NCI-H2196 treated with DMSO at 0.1 percent for 48 hours (cell line): ENCODE measurements around the gene DNPH1.

Experiments
- DNase-seq: peaks from one replicate; lab custom pipeline; 2025; ENCODE audit not compliant: unreplicated experiment; lab: John Stamatoyannopoulos, UW

The DNPH1 gene

DNA sequence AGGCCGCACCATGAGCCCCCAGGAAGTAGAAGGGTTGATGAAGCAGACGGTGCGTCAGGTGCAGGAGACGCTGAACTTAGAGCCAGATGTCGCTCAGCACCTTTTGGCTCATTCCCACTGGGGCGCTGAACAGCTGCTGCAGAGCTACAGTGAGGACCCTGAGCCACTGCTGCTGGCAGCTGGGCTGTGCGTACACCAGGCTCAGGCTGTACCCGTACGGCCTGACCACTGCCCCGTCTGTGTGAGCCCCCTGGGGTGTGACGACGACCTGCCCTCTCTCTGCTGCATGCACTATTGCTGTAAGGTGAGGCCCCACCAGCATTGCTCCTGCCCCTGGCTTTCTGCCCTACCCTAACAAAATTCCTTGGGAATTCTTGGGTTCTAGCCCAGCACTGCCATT is 13.1 kb downstream of the DNPH1 start:
- DNase-seq = no peak

DNA sequence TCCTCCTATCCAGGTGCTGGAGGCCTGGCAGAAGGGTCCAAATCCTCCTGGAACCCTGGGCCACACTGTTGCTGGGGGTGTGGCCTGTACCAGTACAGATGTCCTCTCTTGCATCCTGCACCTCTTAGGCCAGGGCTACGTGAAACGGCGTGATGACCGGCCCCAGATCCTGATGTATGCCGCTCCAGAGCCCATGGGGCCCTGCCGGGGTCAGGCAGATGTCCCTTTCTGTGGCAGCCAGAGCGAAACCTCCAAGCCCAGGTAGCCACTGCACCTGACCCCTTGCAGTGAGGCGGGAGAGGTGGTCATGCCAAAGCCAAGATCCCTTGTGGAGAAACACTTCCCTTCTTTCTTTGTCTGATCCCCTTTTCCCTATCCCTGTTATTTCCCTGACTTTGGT is 14.2 kb downstream of the DNPH1 start:
- no peak for DNase-seq

DNA sequence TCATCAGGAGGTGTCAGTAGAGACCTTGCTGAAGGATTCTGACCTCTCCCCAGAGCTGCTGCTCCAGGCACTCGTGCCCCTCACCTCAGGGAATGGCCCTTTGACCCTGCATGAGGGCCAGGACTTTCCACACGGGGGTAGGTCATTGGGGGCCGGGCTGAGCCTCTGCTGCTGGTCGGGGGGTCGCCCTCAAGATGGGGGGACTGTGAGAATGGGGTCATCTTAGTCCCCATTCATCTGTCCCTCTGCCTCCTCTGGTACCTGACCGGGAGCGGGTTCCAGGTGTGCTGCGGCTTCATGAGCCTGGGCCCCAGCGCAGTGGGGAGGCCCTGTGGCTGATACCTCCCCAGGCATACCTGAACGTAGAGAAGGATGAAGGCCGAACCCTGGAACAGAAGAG is 15.8 kb downstream of the DNPH1 start:
- DNase-seq = no peak

DNA sequence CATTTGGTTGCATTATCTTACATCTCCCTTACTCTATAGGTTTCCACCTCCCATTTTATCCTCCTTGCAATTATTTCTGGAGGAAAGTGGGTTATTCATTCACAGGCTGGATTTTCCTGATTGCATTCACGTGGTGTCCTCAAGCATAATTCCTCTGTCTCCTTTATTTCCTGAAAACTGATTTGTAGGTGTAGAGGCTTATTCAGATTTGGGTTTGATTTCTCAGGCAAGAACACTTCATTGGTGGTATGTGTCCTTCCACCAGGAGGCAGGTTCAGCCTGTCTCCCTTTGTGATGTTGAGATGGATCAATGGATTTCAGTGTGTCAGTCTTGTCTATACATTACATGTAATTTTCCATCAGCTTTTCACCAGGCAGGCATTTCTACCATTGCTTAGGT is 17.3 kb downstream of the DNPH1 start:
- no peak for DNase-seq

DNA sequence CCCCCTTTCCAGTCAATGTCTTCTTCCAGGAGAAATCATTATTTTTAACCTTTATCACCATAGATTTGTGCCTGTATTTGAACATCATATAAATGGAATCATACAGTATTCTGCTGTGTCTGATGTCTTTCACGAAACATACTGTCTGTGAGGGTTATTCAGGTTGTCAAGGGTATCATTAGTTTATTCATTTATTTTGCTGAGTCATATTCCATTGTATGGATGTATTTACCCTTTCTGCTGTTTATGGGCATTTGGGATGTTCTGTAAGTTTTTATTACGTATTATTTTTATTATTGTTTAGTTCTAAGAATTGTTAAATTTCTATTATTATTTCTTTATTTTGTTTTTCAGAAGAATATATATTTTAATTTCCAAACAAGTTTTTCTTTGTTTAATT is 22.0 kb downstream of the DNPH1 start:
- DNase-seq = no peak

DNA sequence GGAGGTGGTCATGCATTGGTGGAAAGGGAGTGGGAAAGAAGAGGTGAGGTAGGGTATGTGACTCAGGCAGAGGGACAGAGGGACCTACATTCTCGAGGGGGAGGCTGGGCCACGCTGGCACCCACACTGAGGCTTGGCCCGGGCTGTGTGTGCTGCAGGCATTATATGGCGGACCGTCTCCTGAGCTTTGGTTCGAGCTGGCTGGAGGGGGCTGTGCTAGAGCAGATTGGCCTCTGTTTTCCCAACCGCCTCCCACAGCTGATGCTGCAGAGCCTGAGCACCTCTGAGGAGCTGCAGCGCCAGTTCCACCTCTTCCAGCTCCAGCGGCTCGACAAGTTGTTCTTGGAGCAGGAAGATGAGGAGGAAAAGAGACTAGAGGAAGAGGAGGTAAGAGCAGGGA is 23.4 kb downstream of the DNPH1 start:
- no peak for DNase-seq

DNA sequence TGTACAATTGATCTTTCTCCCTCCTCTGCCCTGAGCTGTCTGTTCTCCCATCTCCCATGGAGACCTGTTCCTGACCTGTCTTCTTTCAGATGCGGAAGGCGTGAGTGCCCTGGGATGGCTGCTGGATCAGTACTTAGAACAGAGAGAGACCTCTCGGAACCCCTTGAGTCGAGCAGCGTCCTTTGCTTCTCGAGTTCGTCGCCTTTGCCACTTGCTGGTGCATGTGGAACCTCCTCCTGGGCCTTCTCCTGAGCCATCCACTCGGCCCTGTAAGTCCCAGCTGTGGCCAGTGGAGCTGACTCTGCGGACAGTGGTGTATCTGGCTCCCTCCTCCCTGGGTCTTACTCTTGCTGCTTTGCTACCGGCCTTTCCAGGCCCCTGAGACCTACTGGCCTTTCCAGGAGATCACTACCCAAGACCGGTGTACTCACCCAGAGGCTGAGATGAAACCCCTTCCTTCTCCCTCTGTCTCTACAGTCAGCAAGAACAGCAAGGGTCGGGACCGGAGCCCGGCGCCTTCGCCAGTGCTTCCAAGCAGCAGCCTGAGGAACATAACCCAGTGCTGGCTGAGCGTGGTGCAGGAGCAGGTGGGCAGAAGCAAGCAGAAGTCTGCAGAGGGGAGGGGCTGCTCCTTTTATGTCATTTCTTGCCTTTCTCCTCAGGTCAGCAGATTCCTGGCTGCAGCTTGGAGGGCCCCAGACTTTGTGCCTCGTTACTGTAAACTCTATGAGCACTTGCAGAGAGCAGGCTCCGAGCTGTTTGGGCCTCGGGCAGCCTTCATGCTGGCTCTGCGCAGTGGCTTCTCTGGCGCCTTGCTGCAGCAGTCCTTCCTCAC is 24.8 kb downstream of the DNPH1 start:
- no peak for DNase-seq

DNA sequence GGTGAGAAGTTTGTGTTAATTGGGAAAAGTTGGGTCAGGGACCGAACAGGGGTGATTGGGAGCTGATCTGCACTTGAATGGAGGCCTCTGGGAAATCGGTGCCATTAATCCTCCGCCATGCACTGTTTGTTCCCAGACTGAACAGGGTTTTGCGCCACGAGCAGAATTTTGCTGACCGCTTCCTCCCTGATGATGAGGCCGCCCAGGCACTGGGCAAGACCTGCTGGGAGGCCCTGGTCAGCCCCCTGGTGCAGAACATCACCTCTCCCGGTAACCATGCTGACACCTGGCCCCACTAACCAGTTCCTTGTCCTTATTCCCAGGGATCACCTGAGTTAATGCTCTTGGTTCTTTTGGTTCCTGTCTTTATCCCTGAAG is 25.6 kb downstream of the DNPH1 start:
- no peak for DNase-seq

DNA sequence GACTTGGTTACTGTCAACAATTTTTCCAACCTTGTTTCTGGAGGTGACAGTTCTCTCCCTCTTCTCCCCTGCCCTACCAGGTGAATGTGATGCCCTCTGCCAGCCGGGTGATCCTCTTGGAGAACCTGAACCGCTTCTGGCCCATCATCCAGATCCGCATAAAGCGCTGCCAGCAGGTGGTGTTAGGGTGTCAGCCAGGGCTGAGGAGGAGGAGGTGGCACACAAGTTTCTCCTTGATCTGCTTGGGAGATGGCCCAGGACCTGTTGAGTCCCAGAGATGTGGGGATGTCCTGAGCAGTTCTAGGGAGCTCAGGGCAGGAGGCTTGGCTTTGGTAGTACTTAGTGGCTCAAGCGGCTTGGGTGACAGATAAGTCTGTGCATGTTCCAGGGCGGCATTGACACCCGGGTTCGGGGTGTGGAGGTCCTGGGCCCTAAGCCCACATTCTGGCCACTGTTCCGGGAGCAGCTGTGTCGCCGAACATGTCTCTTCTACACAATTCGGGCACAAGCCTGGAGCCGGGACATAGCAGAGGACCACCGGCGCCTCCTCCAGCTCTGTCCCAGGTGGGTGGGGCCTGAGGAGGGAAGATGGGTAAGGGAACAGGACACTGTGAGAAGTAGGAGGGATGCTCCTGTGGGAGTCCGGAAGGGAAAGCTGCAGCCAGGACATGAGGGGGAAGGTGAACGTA is 26.1 kb downstream of the DNPH1 start:
- no peak for DNase-seq

DNA sequence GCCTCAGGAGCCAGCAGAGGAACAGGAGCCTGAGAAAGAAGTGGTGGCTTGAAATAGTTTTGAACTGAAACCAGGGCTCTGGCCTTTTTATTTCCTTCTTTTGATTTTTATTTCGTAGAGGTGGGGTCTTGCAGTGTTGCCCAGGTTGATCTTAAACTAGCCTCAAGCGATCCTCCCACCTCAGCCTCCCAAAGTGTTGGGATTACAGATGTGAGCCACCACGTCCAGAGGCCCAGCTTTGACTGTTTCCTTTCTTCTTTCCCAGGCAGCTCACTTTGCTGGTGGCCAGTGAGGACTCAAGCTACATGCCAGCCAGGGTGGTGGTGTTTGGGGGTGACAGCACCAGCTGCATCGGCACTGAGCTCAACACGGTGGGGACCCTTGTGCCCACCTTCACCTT is 26.8 kb downstream of the DNPH1 start:
- no peak for DNase-seq

DNA sequence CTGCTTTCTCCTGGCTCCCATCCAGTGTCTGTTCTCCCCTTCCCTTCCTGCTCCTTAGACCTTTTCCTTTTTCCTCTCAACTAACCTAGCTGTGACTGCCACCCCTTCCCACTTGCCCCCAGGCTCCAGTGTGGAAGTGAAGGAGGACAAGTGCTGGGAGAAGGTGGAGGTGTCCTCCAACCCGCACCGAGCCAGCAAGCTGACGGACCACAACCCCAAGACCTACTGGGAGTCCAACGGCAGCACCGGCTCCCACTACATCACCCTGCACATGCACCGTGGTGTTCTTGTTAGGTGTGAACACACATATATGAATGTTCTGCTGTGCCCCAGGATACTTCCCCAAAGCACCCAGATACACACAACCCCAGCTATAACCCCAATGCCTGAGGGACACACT is 28.7 kb downstream of the DNPH1 start:
- DNase-seq = no peak

DNA sequence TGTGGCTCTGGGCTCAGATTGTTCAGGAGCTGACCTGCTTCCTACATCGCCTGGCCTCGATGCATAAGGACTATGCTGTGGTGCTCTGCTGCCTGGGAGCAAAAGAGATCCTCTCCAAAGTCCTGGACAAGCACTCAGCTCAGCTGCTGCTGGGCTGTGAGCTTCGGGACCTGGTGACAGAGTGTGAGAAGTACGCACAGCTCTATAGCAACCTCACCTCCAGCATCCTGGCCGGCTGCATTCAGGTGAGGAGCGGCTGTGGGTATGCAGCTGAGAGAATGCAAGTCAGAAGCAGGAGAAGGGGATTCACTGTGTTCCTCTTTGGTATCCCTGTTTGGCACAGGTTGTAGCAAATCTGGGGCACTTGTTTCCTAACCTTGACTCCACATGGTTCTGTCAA is 29.4 kb downstream of the DNPH1 start:
- no peak for DNase-seq

DNA sequence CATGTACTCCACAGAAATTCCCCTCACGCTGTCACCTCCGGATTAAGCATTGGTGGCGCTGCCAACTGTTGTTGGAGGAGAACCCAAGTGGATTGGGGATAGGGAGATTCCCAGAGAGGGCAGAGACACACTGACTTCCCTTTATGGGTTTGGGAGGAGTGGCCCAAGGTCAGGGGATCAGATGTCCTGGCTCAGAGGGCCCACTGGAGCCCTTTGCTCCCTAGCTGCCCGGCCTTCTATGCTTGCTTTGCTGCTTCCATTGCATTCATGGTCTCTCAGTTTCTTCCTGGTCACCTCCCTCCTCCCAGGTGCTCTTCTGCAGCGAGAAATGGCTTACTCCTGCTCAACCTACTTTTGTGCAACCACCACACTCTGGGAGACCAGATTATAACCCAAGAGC is 32.9 kb downstream of the DNPH1 start:
- DNase-seq = no peak

DNA sequence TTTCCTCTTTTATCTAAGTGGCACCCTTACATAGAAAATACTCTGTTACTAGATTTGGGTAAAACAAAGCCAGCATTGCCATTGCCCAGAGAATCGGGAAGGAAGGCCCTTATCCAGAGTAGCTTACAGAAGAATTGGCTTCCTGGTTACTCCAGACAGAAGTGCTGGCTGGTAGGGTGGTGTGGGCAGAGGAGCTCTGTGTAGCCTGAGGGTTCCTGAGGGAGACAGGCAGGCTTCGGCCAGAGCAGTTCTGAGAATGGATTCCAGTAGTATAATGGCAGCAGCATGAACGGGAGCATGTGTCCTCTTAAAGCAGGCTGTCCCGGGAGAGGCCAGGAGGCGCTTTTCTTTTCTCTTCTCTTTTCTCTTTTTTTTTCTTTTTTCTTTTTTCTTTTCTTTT is 35.4 kb downstream of the DNPH1 start:
- no peak for DNase-seq

DNA sequence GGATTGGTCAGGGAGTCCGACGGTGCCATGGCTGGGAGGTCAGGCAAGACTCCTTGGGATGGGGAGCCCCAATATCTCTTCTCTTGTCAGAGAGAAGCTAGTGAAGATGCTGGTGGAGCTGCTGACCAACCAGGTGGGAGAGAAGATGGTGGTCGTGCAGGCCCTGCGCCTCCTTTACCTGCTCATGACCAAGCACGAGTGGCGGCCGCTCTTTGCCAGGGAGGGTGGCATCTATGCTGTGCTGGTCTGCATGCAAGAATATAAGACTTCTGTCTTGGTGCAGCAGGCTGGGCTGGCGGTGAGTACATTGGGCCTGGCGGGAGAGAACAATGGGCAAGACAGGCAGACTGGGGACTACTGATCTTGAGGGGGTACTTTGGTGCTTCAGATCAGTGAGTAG is 36.4 kb downstream of the DNPH1 start:
- DNase-seq = no peak

DNA sequence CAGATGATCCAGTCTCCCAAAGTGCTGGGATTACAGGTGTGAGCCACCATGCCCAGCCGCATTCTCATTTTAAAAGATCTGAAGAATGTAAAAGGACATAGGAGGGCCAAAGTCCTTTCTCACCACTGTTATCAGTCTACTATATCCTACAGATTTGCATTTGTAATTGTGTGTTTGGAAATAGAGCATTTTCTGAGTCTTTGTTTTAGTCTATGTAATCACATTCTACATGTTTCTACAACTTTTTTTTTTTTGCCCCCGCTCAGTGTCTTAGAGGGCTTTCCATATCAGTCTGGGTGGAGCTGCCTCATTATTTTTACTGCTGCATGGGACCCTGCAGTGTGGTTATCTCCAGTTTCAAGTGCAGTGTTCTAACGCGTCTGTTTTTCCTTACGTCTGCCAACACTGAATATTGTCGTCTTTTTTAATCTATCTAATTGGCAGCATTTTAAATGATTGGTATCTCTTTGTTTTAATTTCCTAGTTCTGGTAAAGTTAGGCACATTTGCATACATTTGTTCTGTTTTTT is 39.4 kb downstream of the DNPH1 start:
- no peak for DNase-seq

DNA sequence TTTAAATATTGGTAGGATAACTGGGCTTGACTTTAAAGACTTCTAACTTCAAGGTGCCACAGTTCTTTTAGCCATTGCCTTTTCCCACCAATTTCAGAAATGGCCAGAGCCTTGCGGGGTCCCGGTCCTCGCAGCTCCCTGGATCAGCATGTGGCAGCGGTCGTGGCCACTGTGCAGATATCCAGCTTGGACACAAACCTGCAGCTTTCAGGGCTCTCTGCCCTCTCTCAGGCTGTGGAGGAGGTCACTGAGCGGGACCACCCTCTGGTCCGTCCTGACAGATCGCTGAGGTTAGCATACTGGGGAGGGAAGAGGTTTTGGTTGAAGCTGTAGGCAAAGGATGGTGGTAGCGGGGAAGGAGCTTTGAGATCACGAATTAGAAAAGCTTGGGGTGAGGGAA is 40.9 kb downstream of the DNPH1 start:
- no peak for DNase-seq

DNA sequence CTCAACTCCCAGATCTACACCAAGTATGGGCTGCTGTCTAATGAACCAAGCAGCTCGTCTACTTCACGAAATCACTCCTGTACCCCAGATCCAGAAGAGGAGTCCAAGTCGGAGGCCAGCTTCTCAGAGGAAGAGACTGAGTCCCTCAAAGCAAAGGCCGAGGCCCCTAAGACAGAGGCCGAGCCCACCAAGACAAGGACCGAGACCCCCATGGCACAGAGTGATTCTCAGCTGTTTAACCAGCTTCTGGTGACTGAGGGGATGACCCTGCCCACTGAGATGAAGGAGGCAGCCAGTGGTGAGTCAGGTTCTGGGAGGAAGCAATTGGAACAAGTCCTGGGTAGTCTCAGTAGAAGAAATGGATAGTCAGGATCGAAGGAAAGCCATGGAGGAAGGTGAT is 41.5 kb downstream of the DNPH1 start:
- DNase-seq = no peak

DNA sequence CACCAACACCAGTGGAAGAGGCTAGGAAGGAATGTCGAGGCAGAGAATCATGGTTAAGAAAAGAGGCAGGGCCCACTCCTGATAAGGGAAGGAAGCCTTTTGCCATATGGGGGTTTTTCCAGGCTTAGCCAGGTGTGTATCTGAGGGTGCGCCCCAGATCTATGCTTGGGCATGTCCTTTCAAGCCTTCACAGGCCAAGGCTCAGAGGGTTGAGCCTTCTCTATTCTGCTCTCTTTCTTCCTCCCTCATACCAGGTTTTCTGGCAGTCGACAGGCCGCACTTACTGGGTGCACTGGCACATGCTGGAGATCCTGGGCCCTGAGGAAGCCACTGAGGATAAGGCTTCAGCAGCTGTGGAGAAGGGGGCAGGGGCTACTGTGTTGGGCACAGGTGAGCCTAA is 42.6 kb downstream of the DNPH1 start:
- no peak for DNase-seq

DNA sequence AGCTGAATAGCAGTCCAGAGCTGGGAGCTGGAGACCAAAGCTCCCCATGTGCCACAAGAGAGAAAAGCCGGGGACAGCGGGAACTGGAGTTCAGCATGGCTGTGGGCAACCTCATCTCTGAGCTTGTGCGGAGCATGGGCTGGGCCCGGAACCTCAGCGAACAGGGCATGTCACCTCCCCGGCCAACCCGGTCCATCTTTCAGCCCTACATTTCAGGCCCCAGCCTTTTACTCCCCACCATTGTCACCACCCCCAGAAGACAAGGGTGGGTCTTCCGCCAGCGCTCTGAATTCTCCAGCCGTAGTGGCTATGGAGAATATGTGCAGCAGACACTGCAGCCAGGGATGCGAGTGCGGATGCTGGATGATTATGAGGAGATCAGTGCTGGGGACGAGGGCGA is 43.3 kb downstream of the DNPH1 start:
- DNase-seq = no peak

DNA sequence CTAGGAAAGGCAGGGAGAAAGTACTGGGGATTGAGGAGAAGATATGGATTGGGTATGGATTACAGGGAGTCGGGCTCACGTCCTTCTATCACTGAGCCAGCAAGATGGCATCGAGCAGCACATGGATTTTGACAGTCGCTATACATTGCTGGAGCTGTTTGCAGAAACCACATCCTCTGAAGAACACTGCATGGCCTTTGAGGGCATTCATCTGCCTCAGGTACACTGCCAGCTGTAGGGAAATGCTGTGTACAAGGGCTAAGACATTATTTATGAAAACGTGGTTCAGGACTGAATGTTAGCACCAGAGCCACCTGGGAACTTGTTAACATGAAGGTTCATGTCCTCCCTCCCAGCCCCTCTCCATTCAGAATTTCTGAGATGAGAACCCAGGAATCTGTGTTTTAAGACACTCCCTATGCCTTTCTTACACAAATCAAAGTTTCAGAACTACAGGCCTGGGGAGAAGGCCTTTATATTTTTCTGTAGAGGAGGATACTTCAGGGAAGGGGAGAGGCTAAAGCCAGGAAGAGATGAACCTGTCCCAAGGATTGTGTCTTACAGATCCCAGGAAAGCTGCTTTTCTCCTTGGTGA is 43.8 kb downstream of the DNPH1 start:
- no peak for DNase-seq

DNA sequence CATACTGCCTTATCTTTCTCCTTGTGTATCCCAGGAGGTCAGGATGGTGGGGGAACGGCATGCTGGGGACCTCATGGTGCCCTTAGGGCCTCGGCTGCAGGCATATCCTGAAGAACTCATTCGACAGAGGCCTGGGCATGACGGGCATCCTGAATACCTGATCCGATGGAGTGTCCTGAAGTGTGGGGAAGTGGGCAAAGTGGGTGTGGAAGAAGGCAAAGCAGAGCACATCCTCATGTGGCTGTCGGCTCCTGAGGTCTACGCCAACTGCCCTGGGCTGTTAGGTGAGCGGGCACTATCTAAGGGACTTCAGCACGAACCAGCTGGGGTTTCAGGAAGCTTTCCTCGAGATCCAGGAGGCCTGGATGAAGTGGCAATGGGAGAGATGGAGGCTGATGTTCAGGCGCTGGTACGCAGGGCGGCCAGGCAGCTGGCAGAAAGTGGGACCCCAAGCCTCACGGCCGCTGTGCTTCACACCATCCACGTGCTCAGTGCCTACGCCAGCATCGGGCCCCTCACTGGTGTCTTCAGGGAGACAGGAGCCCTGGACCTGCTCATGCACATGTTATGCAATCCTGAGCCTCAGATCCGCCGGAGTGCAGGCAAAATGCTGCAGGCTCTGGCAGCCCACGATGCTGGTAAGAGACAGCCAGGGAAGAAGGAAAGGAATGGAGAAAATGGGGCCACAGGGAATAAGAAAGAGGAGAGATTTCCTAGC is 44.9 kb downstream of the DNPH1 start:
- DNase-seq = no peak
